GM12865 (cell line): ENCODE results near the gene SHROOM1.

Experiments
- DNase-seq: peaks from one replicate; pipeline ENCODE4 v3.0.0; 2010; ENCODE audit warnings: low read depth
- H3K4me3 ChIP-seq: 2 replicates; pipeline ENCODE4 v1.5.1; 2011; ENCODE audit warnings: mild to moderate bottlenecking, low read depth, low read length, control low read depth
- CTCF ChIP-seq: IDR thresholded peaks from 2 replicates; pipeline ENCODE4 v1.5.1; 2011; ENCODE audit warnings: low read length, control low read depth, low read depth, inconsistent platforms; ENCODE audit not compliant: insufficient read depth; ENCODE audit errors: missing control alignments

SHROOM1 gene

GRCh38 chr5:132831095-132831860 is 831 bp upstream of the SHROOM1 start:
- H3K4me3 ChIP-seq = peak overlapping the region; percentile 48
- DNase-seq = no peak
- TF ChIP-seq CTCF = no peak

GRCh38 chr5:132829742-132830435 is 558 bp downstream of the SHROOM1 start:
- DNase-seq = peak; percentile 82

DNA sequence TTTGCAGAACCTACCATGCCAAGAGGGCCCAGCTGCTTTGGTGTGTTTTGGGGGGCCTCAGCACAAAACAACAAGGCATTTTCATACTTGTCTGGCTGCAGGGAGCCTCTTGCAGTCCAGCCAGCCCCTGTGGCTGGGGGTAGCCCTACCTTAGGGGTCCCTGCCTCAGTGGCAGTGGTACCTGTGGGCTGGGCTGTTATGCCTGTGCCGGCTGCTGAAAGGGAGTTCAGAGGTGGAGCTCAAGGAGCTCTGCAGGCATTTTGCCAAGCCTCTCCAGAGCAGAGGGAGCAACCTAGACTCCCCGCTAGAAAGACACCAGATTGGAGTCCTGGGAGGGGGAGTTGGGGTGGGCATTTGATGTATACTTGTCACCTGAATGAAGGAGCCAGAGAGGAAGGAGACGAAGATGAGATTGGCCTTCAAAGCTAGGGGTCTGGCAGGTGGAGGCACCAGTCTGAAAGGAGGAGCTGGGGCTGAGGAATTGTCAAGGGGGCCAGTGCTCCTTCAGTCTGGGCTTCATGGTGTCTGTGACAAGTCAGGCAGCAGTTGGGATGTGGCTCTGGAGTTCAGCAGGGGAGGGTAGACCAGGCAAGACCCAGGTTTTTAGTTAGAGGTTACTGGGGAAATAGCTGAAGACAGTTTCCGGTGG is 1.5 kb downstream of the SHROOM1 start:
- TF ChIP-seq CTCF = no peak
- H3K4me3 ChIP-seq = no peak overlapping the region
- DNase-seq = no peak

More at GRCh38 chr5:132829742-132830435, 558 bp downstream of the SHROOM1 start:
- peak overlapping the region; percentile 48 for H3K4me3 ChIP-seq
- peak; percentile 96 for TF ChIP-seq CTCF

DNA sequence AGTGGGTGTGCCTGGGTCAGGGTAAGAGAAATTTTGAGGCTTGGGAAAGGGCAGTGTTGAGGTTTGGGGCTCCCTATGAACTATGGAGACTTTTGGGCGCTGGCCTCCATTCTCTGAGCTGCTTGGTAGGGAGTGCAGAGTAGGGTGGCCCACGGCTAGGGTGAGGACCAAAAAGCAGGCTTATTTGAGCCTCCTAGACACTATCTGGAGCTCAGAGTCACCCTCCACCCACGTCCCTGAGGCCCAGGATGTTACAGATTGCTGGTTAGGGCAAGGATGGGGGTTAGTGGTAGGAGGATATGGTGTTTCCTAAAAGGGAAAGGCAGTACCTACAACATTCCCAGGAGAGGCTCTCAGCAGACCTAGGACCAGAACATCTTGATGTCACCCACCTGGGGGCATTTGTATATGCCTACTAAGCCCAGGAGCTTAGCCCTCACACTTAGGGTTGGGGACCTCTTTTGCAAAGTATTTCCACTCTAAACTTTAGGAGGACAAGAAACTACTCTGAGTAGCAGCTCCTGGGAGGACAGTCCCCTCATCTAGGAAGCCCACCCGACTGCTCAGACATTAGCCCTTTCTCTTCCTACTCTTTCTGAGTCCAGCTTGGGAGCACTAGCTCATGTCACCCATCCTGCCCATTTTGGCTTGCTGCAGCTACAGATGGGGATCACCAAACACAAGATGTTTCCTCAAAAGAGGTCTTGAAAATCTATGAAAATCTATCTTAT is 2.3 kb downstream of the SHROOM1 start:
- no peak overlapping the region for H3K4me3 ChIP-seq
- no peak for TF ChIP-seq CTCF
- no peak for DNase-seq

DNA sequence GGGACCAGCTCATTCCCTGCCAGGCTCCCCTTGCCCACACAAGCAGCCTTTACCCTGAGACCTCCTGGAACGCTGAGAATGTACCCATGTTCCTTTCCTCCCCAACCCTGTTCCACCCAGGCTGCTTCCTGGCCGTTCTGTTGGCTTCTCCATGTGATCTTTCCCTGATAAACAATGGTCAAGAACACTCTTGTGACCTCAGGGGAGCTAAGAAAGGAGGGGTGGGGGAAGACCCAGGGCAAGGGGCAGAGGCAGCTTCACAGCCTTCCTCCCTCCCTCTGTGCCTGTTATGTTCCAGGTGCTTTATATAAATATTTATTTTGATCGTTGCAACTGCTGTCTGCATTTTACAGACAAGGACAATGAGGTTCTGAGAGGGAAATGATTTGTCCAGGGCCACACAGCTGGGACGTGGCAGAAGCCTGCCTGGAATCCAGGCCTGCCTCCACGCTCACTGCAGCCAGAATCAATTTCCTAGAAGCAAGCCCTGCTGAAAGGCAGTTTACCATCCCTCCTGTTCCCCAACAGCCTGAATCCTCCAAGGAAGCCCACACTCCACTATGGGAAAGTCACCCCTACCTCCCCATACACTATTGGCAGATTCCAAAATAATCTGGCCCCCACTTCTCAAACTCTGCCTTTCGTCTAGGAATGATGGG is 3.9 kb downstream of the SHROOM1 start:
- DNase-seq = no peak
- H3K4me3 ChIP-seq = no peak overlapping the region
- TF ChIP-seq CTCF = no peak

- TF ChIP-seq CTCF = no peak
- DNase-seq = no peak
- no peak overlapping the region for H3K4me3 ChIP-seq
Observed at GRCh38 chr5:132825834-132826391, 4.5 kb downstream of the SHROOM1 start.
